GM18873 (cell line): ENCODE data around the gene WDR74.

Experiments used
- ATAC-seq: cut with Tn5 transposase; IDR thresholded peaks from one replicate; pipeline ENCODE4 v1.9.1; 2021; ENCODE audit warnings: mild to moderate bottlenecking, moderate library complexity, moderate number of reproducible peaks; ENCODE audit not compliant: unreplicated experiment, low FRiP score

WDR74 gene

GRCh38 chr11:62801071-62801470, 38.3 kb downstream of the WDR74 start:
- no peak for ATAC-seq

GRCh38 chr11:62799486-62799885, 39.9 kb downstream of the WDR74 start:
- ATAC-seq = no peak

- ATAC-seq = no peak
Observed at GRCh38 chr11:62796281-62796680, 43.1 kb downstream of the WDR74 start.

GRCh38 chr11:62794201-62794775, 45.1 kb downstream of the WDR74 start:
- no peak for ATAC-seq

- ATAC-seq = no peak
Observed at GRCh38 chr11:62792202-62792575, 47.2 kb downstream of the WDR74 start.

GRCh38 chr11:62791501-62792201, 47.7 kb downstream of the WDR74 start, which contains the start of gene TMEM223:
TSS of gene TMEM223 (minus strand) at chr11:62792006. CDS start at chr11:62791994, 12 bp downstream.
- no peak for ATAC-seq

GRCh38 chr11:62789576-62789975, 49.8 kb downstream of the WDR74 start:
- ATAC-seq = no peak

- no peak for ATAC-seq
Observed at GRCh38 chr11:62788991-62789390, 50.4 kb downstream of the WDR74 start.

GRCh38 chr11:62787005-62787759, 52.2 kb downstream of the WDR74 start, which contains the start of gene TMEM179B:
TSS of gene TMEM179B (plus strand) at chr11:62787402. CDS start at chr11:62787432, 30 bp downstream.
- ATAC-seq = peak; percentile 57

- ATAC-seq = peak; percentile 37
Observed at GRCh38 chr11:62786318-62787004, 52.9 kb downstream of the WDR74 start.
